NCI-H1048 (cell line): ENCODE results near the gene MAPK11.
A peak's percentile ranks its signal among the peaks of the same experiment; 100 is the strongest.
"Not testable (repeated sequence)": the region's sequence is repeated elsewhere in the genome, so short reads cannot be mapped to it uniquely, and the experiment has no call there.

Experiments used
- DNase-seq: peaks from one replicate; lab custom pipeline; 2025; lab: John Stamatoyannopoulos, UW

Gene MAPK11

DNA sequence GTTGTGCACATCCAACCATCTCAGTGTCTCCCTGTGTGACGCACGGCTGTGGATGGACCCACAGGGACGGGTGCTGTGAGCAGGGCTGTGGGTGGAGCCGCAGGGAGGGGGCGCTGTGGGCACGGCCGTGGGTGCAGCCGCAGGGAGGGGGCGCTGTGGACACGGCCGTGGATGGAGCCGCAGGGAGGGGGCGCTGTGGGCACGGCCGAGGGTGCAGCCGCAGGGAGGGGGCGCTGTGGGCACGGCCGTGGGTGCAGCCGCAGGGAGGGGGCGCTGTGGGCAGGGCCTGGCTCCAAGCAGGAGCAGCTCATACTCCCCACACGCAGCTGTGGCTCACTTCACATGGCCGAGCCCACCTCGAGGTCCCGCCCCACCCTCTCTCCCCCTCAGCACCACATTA, 6.0 kb upstream of the MAPK11 start:
- DNase-seq, result no peak

DNA sequence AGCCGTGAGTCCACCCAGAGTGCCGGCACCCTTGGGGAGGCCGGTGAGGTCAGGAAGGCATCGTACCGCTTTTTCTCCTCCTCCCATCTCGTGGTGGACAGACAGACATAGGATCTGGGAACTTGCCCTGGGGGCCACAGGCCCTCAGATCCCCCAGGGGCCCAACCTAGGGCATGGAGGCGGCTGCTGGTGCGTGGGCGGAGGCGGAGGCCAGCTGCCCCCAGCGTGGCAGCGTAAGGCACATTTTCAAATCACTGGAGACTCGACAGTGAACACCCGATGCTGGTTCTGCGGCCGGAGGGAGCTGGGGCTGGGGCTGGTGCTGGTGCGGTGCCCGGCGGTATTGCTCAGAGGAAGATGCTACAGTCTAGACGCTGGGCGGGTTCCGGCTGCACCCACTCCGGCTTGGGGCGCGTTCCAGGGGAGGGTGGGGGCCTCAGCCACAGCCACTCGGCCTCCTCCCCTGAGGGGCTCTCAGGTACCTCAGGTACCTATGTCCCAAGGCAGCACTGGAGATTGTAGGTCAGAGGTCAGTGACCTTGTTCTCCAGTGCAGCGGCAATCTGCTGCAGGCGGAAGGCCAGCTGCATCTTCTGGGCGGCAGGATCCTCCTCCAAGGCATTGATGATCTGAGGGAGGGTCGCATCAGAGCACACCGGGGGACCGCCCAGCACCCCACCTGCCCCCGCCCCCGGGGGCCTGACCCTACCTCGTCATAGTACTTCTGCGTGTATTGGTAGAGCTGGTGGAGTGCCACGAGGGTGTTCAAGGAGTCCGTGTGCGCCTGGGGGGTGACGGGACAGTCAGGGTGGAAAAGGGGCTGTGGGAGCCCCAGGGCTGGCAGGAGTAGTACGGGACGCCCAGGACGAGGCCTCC, 5.2 kb upstream of the MAPK11 start:
- DNase-seq, result no peak

DNA sequence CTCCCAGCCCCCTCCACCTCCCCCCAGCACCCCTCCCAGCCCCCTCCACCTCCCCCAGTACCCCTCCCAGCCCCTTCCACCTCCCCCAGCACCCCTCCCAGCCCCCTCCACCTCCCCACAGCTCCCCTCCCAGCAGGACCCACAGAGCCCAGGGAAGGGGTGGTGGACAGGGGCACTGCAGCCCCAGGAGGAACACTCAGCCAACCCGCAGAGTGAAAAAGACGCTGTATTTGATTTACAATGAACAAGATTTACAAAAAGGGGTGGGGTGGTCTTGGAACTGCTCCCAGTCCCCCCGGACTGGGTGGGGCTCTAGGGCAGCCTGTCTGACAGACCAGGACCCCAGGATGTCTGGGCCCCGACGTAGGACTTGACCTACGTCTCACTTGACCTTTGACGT, 4.6 kb upstream of the MAPK11 start:
- no peak for DNase-seq

DNA sequence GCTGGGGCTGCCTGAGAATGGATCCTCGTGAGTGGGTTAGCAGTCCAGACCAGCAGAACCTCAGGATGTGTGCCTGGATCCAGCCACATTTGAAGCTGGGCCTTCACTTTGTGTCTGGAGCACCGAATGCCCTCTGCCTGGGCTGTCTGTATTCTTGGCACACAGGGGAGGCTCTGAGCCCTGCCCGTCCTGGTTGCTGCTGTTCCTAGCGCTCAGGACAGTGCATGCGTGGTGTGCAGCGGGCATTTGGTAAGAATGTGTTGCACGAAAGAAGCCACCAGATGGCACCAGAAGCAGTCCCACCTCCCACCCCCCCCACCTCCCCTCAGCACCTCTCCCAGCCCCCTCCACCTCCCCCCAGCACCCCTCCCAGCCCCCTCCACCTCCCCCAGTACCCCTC, 4.1 kb upstream of the MAPK11 start:
- no peak for DNase-seq

DNA sequence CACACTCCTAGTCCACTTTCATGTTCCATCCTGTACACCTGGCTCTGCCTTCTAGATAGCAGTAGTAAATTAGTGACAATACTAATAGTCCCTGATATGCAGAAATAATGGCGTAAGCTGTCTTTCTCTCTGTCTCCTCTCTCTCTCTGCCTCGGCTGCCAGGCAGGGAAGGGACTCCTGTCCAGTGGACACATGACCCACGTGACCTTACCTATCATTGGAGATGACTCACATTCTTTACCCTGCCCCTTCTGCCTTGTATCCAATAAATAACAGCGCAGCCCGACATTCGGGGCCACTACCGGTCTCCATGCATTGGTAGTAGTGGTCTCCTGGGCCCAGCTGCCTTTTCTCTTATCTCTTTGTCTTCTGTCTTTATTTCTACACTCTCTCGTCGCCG, 3.6 kb upstream of the MAPK11 start:
- not testable (repeated sequence) for DNase-seq

DNA sequence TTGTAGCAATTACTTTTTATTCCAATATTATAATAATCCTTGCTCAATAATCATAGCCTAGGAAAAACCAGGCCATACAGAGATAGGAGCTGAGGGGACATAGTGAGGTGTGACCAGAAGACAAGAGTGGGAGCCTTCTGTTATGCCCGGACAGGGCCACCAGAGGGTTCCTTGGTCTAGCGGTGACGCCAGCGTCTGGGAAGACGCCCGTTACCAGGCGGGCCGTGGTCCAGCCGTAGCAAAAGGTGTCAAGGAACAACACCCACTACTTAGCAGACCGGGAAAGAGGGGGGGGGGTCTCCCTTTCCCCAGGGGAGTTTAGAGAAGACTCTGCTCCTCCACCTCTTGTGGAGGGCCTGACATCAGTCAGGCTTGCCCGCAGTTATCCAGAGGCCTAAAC, 3.2 kb upstream of the MAPK11 start:
- not testable (repeated sequence) for DNase-seq

DNA sequence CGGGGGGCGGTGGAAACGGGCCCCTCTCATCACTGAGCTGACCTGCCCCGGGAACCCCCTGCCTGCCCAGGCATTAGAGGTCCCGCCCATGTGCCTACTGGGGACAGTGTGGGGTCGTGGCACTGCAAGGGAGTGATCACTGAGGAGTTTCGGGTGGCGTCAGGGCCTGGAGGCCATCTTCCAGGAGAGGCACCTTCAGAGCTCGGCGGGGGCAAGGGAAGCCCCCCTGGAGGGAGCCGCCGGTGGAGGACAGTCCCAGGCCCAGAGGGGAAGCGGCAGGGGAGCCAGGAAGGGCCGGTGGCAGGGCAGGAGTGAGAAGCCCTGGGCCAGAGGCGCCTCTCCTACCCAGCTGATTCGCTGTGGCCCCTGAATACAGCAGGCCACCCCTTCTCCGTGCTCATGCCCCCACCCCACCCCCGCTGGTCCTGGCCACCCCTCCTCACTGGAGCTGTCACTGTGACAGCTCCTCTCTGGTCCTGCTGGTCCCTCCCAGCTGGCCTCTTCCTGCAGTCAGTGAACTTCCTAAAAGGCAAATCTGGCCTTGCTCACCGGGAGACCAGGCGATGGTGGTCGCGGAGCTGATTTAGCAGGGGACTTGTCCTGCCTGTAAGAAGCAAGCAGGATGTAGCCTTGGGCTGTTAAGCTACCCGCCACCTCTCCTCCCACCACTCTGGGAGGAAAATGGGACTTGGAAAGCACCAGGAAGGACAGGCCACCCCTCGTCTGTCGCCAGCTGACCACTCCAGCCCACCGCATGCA, 2.0 kb upstream of the MAPK11 start:
- no peak for DNase-seq

DNA sequence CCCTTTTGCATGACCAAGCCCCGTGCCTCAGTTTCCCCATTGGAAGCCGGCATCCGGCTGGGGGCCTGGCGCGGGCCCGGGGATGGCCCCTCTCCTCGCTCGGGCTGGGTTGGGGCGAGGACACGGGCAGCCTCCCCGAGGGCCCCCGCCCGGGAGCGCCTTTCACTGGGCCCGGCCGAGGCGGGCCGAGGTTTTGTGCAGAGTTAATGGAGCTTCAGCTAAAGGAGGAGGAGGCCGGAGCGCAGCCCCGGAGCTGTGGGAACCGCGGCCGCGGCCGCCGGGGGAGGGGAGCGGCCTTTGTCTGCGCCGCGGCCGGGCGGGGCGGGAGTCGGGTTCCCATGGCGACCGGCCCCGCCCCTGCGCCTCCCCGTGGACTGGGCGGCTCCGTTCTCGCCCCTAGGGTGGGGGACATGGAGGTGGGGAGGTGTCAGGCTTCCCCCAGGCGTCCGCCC, 1.4 kb upstream of the MAPK11 start:
- DNase-seq, result peak; percentile 64

DNA sequence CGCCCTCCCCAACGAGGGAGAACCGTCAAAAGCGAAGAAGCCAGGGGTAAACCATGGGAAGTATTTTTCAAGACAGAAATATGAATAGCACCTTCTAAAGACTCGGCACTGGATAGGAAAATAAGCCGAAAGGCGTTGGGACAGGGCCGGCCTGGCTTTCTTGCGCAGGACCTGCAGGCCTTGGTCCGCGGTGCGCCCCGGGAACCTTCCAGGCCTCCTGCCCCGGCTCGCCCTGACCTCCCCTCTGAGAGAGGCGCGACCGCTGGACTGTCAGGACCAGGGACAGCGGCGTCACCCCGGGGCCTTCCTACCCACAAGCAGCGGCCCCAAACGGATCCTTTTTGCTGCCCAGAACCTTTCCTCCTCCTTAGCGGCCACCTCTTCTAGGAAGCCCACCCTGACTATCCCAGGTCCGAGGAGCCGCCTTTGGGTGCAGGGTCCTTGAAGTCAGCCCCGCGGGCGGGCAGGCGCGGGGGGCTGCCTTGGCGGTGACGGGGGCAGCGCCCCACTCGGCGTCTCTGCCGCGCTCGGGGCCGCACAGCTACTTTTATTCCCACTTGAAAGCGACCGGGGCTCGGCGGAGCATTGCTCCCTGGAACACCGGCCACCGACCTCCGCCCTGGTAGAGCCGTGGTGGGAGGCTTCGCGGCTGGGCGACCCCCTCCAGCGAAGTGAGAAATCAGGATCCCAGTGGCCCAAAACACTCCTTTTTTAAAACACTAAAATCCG, 650 bp upstream of the MAPK11 start:
- DNase-seq, result no peak

DNA sequence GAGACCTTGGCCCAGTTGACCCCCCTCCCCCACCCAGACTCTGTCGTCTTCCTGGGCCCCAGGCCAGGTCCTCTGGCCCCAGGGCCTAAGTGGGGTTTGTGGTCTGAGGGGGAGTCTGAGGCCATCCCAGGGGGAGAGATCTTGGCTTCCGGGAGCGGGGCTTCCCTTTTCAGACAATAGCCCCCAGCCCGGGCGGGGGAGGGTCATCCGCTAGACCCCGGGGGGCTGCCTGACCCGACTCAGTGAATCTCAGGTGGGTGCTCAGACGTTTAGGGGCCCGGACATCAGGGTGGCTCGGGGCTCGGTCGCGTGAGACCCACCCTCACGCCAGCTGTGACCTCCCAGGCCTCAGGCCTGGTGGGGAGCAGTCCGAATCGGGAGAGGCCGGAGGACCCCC, 609 bp downstream of the MAPK11 start:
- no peak for DNase-seq

DNA sequence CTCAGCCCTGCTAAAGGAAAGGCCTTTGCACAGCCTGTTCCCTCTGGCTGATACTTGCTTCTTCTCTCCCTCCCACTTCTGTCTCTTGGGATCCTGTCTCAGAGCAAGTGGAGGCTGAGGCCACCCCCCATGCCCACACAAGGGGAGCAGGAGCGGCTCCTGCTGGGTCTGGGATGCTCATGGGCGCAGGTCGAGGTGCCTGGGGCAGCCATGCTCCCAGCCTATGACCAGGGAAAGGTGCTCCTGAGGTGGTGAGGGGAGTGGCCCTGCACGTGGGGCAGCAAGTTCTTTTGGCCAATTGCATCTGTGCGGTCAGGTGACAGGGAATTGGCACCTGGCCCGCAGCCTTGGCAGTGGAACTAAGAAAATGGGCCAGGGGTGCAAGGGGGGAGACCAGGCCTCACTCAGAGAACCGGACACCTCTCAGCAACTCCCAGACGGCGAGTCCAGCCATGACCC, 1.5 kb downstream of the MAPK11 start:
- no peak for DNase-seq

DNA sequence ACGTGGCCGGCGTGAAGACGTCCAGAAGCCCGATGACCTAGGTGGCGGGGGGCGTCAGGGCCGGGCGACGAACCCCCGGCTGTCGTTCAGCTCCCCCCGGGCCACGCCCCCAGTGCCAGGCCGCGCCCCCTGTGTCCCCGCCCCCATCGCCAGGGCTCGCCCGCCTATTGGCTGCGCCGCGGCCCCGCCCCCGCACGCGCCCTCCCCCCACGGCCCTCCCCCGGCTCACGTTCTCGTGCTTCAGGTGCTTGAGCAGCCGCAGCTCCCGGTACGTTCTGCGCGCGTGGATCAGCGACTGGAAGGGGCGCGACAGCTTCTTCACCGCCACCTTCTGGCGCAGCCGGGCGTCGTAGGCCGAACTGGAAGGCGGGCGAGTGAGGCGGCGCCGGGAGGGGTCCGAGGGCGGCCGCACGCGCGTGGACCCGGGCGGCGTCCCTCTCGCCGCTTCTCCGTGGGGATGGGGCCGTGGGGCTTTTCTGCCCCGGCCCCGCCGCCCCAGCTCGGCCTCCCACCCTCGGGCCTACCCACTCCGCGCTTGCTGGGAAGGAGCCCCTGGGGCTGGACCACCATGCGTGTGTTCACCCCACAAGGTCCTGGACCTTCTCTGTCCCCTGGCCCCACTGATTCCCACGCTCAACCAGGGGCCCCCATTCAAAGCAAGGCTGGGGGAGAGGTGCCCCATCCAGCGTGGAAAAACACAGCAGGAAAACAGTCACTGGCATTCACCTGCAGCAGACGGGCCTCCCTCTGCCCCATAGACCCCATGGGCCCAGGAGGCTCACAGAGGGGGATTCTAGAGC, 2.4 kb downstream of the MAPK11 start:
- DNase-seq, result no peak

DNA sequence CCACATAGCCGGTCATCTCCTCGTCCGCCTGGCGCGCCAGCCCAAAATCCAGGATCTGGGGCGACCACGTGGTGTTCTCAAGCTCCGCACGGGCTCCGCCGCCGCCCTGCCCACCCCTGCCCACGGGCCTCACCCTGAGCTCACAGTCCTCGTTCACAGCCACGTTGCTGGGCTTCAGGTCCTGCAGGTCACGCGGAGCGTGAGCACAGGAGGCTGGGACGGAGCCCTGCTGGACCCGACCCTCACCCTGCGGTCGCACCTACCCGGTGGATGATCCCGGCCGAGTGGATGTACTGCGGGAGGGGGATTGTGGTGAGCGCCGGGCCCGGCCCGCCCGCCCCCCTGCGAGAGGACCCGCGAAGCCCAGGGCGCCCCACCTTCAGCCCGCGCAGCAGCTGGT, 3.2 kb downstream of the MAPK11 start:
- DNase-seq, result no peak

DNA sequence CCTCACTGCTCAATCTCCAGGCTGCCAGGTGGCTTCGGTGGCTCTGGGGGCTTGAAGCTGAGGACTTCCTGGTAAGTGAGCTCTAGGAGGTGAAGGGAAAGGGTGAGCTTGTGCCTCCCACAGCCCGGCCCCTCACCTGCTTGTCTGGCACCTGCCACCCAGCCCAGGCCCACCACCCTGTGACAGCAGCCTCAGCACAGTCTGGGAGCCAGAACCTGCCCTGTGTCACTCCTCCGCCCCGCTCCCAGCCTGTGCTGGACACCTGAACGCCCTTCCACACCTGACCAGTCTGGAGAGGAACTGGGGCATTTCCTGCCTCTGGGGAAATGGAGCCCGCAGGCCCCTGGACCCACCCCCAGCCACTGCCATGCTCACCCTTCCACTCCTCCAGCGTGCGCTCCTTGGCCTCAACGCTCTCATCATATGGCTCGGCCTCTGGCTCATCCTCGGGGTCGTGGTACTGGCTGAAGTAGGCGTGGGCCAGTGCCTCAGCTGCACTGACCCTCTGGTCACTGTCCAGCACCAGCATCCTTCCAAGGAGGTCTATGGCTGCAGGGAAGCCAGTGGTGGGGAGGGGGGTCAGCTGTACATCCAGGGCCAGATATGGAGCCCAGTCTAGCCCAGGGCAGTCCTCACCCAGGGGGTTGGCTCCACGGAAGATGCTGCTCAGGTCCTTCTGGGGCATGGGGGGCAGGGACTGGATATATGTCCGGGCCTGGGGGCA, 5.1 kb downstream of the MAPK11 start:
- no peak for DNase-seq

DNA sequence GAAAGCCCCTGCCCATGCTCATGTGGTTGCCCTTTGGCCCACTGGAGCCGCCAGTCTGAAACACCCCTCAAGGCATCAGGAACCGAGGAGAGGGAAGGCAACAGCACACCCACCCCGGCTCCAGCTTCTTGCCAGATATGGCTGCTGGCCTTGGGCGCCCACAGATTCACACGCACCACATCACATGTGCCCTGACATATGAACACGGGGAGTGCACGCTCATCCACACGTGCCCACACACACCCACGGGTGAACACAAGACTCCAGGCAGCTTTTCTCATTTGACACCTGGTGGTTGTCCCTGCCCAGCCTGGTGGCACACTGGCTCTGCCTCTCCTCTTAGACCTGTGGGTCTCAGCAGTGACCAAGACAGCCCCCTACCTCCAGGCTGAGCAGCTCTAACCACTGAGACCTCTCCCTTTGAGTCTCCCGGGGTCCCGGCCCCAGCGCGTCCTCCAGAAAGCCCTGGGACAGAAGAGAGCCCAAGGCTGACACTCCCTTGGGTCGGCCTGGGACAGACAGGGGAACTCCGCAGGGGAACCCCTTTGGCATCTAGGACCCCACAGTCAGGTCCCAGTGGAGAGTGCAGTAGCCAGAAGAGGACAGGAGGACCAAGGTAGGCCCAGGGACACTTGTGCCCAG, 6.0 kb downstream of the MAPK11 start:
- DNase-seq, result no peak

DNA sequence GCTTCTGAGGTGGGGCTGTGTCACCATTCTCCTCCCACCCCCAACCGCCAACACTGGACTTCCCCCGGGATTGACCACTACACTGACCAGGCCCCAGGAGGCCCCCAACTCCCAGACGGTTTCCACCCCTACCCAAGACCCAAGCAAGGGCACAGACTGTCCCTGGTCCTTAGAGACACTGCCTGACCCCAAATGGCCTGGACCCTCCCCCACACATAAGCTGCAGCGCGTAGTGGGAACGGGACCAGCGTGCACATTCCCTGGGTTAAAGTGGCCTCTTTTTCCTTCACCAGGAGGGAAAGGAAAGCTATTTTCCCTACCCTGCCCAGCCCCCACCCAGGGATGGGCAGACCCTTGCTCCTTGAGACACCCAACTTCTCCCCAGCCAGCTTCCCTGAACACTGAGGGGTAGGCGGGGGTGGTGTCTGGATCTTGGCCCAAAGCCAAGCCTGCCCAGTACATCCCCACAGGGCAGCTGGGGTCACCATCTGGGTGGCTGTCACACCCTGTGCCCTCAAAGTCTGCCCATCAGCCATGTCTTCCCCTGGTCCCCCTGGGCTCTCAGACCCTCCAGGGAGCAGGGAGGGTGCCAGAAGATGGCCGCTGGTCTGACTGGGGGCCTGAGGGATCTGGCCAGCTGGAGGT, 7.1 kb downstream of the MAPK11 start:
- no peak for DNase-seq

DNA sequence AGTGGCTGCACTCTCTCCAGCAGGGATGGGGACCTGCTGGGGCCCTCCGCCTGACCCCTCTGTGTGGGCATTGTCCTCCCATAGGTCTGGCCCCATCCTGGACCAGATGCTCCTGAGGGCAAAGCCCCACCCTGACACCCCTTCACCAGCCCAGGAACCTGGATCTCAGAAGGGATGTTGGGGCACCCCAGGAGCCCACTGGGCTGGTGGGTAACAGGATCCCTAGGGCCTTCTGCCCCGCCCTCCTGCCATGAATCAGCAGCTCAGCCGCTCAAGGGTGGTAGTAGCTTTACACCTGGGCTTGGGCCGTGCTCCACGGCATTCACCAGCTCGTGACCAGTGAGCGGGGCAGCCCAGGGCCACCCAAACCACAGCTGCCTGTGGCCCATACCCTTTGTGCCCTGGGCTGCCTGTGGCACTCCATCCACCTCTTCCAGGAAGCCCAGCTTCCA, 7.7 kb downstream of the MAPK11 start:
- DNase-seq, result no peak

DNA sequence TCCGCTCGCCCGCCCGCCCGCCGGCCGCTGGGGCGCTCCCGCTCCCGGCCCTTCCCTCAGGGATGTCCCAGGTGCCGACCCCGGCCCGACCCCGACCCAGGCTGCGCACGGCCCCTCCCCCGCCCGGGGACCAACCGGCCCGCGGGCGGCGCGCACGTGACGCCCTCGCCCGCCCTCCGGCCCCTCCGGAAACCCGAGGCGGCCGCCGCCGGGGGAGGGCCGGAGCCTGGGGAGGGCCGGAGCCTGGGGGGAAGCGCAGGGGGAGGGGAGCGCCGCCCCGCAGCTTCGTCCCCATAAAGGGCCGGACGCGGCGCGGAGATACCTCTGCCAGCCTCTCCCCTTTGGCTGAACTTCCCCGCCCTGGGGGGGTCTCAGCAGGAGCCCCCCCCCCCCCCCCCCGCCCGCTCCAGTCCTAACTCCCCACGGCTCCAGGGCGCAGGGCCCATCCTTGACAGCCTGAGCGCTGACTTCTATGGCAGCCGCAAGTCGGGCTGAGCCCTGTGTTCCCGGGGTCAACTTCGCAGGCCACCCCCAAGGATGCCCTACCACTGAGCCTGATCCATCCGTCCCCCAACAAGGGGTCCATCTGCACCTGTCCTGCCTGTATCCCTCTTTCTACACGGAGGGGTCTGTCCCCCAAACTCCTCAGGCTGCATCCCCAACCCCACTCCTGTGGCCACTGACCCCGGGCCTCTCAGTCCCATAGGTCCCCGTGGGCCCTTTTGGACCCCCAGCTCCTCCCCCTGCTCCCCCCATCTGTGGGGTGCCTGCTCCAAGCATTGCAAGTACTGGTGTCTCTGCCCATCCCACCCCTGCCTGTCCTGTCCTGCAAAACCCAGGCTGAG, 8.3 kb downstream of the MAPK11 start, which contains the start of gene MAPK12:
Gene MAPK12, minus strand, starts transcription at position 69 of the 845 bp plus-strand sequence. CDS start 174 bp downstream, outside the sequence.
- no peak for DNase-seq
